ENCODE data around the gene NPLOC4.

GRCh38 chr17:81515530-81516041, 121.3 kb downstream of the NPLOC4 start:
- TF ChIP-seq EZH2 (IDR thresholded peaks at IDR 0.05; ENCODE audit: insufficient read depth, poor library complexity, severe bottlenecking): no peak
- TF ChIP-seq EZH2phosphoT487 (IDR thresholded peaks at IDR 0.05; ENCODE audit: insufficient read depth, low read depth): no peak

Data from GM23248 (cell line).